HepG2 (cell line): ENCODE data around the gene SSH3. TPM values are rescaled to one million over a fixed set of nuclear protein-coding genes. Genes with fewer than 3 reads are reported as not detected.

Source experiments
- GTF3A ChIP-seq: sonication (generic); formaldehyde crosslinking; conservative IDR thresholded peaks from 2 replicates; pipeline ENCODE4 v1.4.0; 2020; ENCODE audit warnings: mild to moderate bottlenecking, missing genetic modification reagents
- HNRNPUL1 ChIP-seq: fragments of 200-400 bp; formaldehyde crosslinking; IDR thresholded peaks from 2 replicates; pipeline ENCODE4 v1.6.1; 2017; ENCODE audit warnings: low read depth, mild to moderate bottlenecking, low read length, moderate library complexity
- KAT2B ChIP-seq: fragments of 150-350 bp; IDR thresholded peaks from 2 replicates; pipeline ENCODE4 v1.6.1; 2014; ENCODE audit warnings: low read depth, low read length, borderline replicate concordance
- MZF1 ChIP-seq: sonication (generic); formaldehyde crosslinking; IDR thresholded peaks from 2 replicates; pipeline ENCODE4 v1.8.1; 2023; ENCODE audit warnings: mild to moderate bottlenecking, missing genetic modification reagents, borderline replicate concordance
- NFE2 ChIP-seq: sonication (generic); formaldehyde crosslinking; IDR thresholded peaks from 2 replicates; pipeline ENCODE4 v1.4.0; 2020; ENCODE audit warnings: missing genetic modification reagents
- PLSCR1 ChIP-seq: sonication (generic); formaldehyde crosslinking; IDR thresholded peaks from 2 replicates; pipeline ENCODE4 v1.5.0; 2020; ENCODE audit warnings: missing genetic modification reagents, mild to moderate bottlenecking, borderline replicate concordance
- RELA ChIP-seq: sonication (generic); formaldehyde crosslinking; IDR thresholded peaks from 2 replicates; pipeline ENCODE4 v1.4.0; 2020; ENCODE audit warnings: missing genetic modification reagents
- RNF2 ChIP-seq: fragments of 450-650 bp; conservative IDR thresholded peaks from 2 replicates; pipeline ENCODE4 v1.6.1; 2016; ENCODE audit warnings: low read depth
- RNF219 ChIP-seq: sonication (generic); formaldehyde crosslinking; IDR thresholded peaks from 2 replicates; pipeline ENCODE4 v1.5.0; 2020; ENCODE audit warnings: mild to moderate bottlenecking, missing genetic modification reagents
- SP4 ChIP-seq: sonication (generic); formaldehyde crosslinking; IDR thresholded peaks from 2 replicates; pipeline ENCODE4 v1.8.1; 2023; ENCODE audit warnings: mild to moderate bottlenecking, missing genetic modification reagents
- TARDBP ChIP-seq: sonication (generic); formaldehyde crosslinking; IDR thresholded peaks from 2 replicates; pipeline ENCODE4 v1.8.0; 2022; ENCODE audit warnings: mild to moderate bottlenecking, missing genetic modification reagents
- TEAD2 ChIP-seq: sonication (generic); formaldehyde crosslinking; IDR thresholded peaks from 2 replicates; pipeline ENCODE4 v1.9.0; 2021; ENCODE audit warnings: missing genetic modification reagents
- ZBTB3 ChIP-seq: sonication (generic); formaldehyde crosslinking; IDR thresholded peaks from 2 replicates; pipeline ENCODE4 v1.4.0; 2020; ENCODE audit warnings: low read depth, mild to moderate bottlenecking, moderate library complexity, missing genetic modification reagents, borderline replicate concordance
- ZEB1 ChIP-seq: IDR thresholded peaks from 2 replicates; pipeline ENCODE4 v1.6.1; 2012; ENCODE audit warnings: mild to moderate bottlenecking, low read depth, inconsistent platforms; ENCODE audit not compliant: insufficient replicate concordance
- ZFY ChIP-seq: sonication (generic); formaldehyde crosslinking; IDR thresholded peaks from 2 replicates; pipeline ENCODE4 v1.4.0; 2020; ENCODE audit warnings: missing genetic modification reagents
- ZNF205 ChIP-seq: IDR thresholded peaks from 2 replicates; pipeline ENCODE4 v1.6.1; 2018; ENCODE audit warnings: missing biosample characterization, missing genetic modification reagents
- ZNF362 ChIP-seq: sonication (generic); formaldehyde crosslinking; IDR thresholded peaks from 2 replicates; pipeline ENCODE4 v1.4.0; 2020; ENCODE audit warnings: missing genetic modification reagents, mild to moderate bottlenecking, borderline replicate concordance
- ZNF546 ChIP-seq: sonication (generic); formaldehyde crosslinking; conservative IDR thresholded peaks from 2 replicates; pipeline ENCODE4 v1.8.1; 2023; ENCODE audit warnings: mild to moderate bottlenecking, missing genetic modification reagents
- ZNF550 ChIP-seq: sonication (generic); formaldehyde crosslinking; IDR thresholded peaks from 2 replicates; pipeline ENCODE4 v1.4.0; 2020; ENCODE audit warnings: mild to moderate bottlenecking, missing genetic modification reagents, borderline replicate concordance
- ZNF564 ChIP-seq: sonication (generic); formaldehyde crosslinking; IDR thresholded peaks from 2 replicates; pipeline ENCODE4 v1.8.1; 2023; ENCODE audit warnings: mild to moderate bottlenecking, missing genetic modification reagents
- polyA plus RNA-seq, 8 experiments: library from polyadenylated mRNA; depleted of rRNA in 3 of 8; stranded (reverse) in 7 of 8; unstranded in 1 of 8; fragments of >200 nt; fragmentation: Illumina TruSeq in 4 of 8; extraction: Trizol in 4 of 8; gene quantifications; 2 replicates each; pipeline versions ENCODE4 v1.2.1 to v1.2.3, GENCODE V29; 2011 to 2016; ENCODE audit warnings: low read depth in 4 of 8, missing spikeins in 1 of 8, mixed read lengths in 1 of 8; ENCODE audit not compliant: insufficient read depth in 1 of 8
- total RNA-seq, 5 experiments: library from RNA; depleted of rRNA; stranded (reverse); fragments of >200 nt; fragmentation: Illumina TruSeq; extraction: Trizol; gene quantifications; 2 replicates each; pipeline ENCODE4 v1.2.3, GENCODE V29; 2016; ENCODE audit warnings: low read depth in 1 of 5
- TF ChIP-seq, protein P1 (sequence below): sonication (generic); formaldehyde crosslinking; conservative IDR thresholded peaks from 2 replicates; pipeline ENCODE4 v1.5.0; 2020; ENCODE audit warnings: missing genetic modification reagents
- TF ChIP-seq, protein P2 (sequence below): sonication (generic); formaldehyde crosslinking; IDR thresholded peaks from 2 replicates; pipeline ENCODE4 v1.4.0; 2020; ENCODE audit warnings: low read depth, mild to moderate bottlenecking, missing genetic modification reagents

Gene SSH3
- total and polyA plus RNA-seq, 2 of the 13 experiments (the other 11 are each of a cell fraction or from before 2014, with no cell fraction given) = 12.4 to 18.8 TPM

- no peak for TF ChIP-seq RNF219
- TF ChIP-seq HNRNPUL1 = no peak
- no peak for TF ChIP-seq ZBTB3 (CRISPR knock-in tag)
- TF ChIP-seq PLSCR1 (CRISPR knock-in tag) = no peak
- TF ChIP-seq TEAD2 = no peak
- TF ChIP-seq ZEB1 = no peak
- no peak for TF ChIP-seq ZNF546 (CRISPR knock-in tag)
- TF ChIP-seq, protein P1, sequence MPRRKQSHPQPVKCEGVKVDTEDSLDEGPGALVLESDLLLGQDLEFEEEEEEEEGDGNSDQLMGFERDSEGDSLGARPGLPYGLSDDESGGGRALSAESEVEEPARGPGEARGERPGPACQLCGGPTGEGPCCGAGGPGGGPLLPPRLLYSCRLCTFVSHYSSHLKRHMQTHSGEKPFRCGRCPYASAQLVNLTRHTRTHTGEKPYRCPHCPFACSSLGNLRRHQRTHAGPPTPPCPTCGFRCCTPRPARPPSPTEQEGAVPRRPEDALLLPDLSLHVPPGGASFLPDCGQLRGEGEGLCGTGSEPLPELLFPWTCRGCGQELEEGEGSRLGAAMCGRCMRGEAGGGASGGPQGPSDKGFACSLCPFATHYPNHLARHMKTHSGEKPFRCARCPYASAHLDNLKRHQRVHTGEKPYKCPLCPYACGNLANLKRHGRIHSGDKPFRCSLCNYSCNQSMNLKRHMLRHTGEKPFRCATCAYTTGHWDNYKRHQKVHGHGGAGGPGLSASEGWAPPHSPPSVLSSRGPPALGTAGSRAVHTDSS (CRISPR knock-in tag) = no peak
- TF ChIP-seq ZFY (CRISPR knock-in tag) = no peak
- no peak for TF ChIP-seq RELA (CRISPR knock-in tag)
- peak; percentile 51; the same call in 1 of the 2 replicates for TF ChIP-seq ZNF205 (CRISPR knock-in tag)
- TF ChIP-seq, protein P2, sequence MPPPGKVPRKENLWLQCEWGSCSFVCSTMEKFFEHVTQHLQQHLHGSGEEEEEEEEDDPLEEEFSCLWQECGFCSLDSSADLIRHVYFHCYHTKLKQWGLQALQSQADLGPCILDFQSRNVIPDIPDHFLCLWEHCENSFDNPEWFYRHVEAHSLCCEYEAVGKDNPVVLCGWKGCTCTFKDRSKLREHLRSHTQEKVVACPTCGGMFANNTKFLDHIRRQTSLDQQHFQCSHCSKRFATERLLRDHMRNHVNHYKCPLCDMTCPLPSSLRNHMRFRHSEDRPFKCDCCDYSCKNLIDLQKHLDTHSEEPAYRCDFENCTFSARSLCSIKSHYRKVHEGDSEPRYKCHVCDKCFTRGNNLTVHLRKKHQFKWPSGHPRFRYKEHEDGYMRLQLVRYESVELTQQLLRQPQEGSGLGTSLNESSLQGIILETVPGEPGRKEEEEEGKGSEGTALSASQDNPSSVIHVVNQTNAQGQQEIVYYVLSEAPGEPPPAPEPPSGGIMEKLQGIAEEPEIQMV (CRISPR knock-in tag) = no peak
- TF ChIP-seq RNF2 = no peak
- TF ChIP-seq SP4 (CRISPR knock-in tag) = 0 out of 2 replicates have a peak, but pooled peaks have one; percentile 29
- no peak for TF ChIP-seq KAT2B
- TF ChIP-seq ZNF550 (CRISPR knock-in tag) = no peak
- no peak for TF ChIP-seq ZNF564 (CRISPR knock-in tag)
- TF ChIP-seq GTF3A (CRISPR knock-in tag) = no peak
- peak; percentile 39; the same call in 1 of the 2 replicates for TF ChIP-seq TARDBP (CRISPR knock-in tag)
- no peak for TF ChIP-seq ZNF362 (CRISPR knock-in tag)
- no peak for TF ChIP-seq NFE2 (CRISPR knock-in tag)
- TF ChIP-seq MZF1 (CRISPR knock-in tag) = no peak
These were observed 40.3 kb upstream of the SSH3 start (continued) for GRCh38 chr11:67262731-67263675.
